Left kidney (tissue), 2 donors: ENCODE results near the gene ERLEC1. TPM values are rescaled to one million over a fixed set of nuclear protein-coding genes. Genes with fewer than 3 reads are reported as not detected.
"Not testable (repeated sequence)": the region's sequence is repeated elsewhere in the genome, so short reads cannot be mapped to it uniquely, and the experiment has no call there.

Experiments used
- DNase-seq: peaks from one replicate; pipeline ENCODE4 v3.0.0-alpha.2; 2013
- polyA plus RNA-seq: library from polyadenylated mRNA; unstranded; fragments of 120-200 nt; gene quantifications from one replicate; pipeline ENCODE4 v1.2.1, GENCODE V29; 2013; ENCODE audit not compliant: insufficient read length

Gene ERLEC1
- polyA plus RNA-seq, 1 donor = 67.7 TPM

GRCh38 chr2:53828331-53828730, 41.5 kb downstream of the ERLEC1 start:
- DNase-seq = no peak

- DNase-seq = no peak
Measured at GRCh38 chr2:53829273-53829979, 42.6 kb downstream of the ERLEC1 start.

- DNase-seq = not testable (repeated sequence)
Measured at GRCh38 chr2:53829980-53830290, 43.1 kb downstream of the ERLEC1 start.

GRCh38 chr2:53840580-53840979, 53.7 kb downstream of the ERLEC1 start:
- DNase-seq = no peak

GRCh38 chr2:53841651-53842050, 54.8 kb downstream of the ERLEC1 start:
- not testable (repeated sequence) for DNase-seq

GRCh38 chr2:53842891-53843290, 56.0 kb downstream of the ERLEC1 start:
- no peak for DNase-seq

GRCh38 chr2:53843595-53843994, 56.8 kb downstream of the ERLEC1 start:
- no peak for DNase-seq

- no peak for DNase-seq
Measured at GRCh38 chr2:53848062-53848461, 61.2 kb downstream of the ERLEC1 start.

GRCh38 chr2:53851052-53851757, 64.4 kb downstream of the ERLEC1 start:
- DNase-seq = not testable (repeated sequence)

GRCh38 chr2:53852532-53852931, 65.7 kb downstream of the ERLEC1 start:
- DNase-seq = no peak

GRCh38 chr2:53854678-53855077, 67.8 kb downstream of the ERLEC1 start:
- DNase-seq = no peak

- no peak for DNase-seq
Measured at GRCh38 chr2:53856272-53856671, 69.4 kb downstream of the ERLEC1 start.

GRCh38 chr2:53859206-53860181, 72.7 kb downstream of the ERLEC1 start, which contains the start of gene GPR75:
Gene GPR75, minus strand, starts transcription at chr2:53859967. Its CDS starts 5,211 bp downstream, at chr2:53854756.
- peak; percentile 27 for DNase-seq

GRCh38 chr2:53861824-53862223, 75.0 kb downstream of the ERLEC1 start:
- no peak for DNase-seq

GRCh38 chr2:53863538-53864227, 76.8 kb downstream of the ERLEC1 start:
- no peak for DNase-seq

GRCh38 chr2:53865264-53865663, 78.4 kb downstream of the ERLEC1 start:
- DNase-seq = no peak

GRCh38 chr2:53865962-53866361, 79.1 kb downstream of the ERLEC1 start:
- DNase-seq = no peak

GRCh38 chr2:53867169-53867568, 80.3 kb downstream of the ERLEC1 start:
- no peak for DNase-seq

- DNase-seq = no peak
Measured at GRCh38 chr2:53867773-53868172, 80.9 kb downstream of the ERLEC1 start.
